ENCODE data around the gene HLF. TPM values are rescaled to one million over a fixed set of nuclear protein-coding genes. Genes with fewer than 3 reads are reported as not detected.

Gene HLF
- total and polyA plus RNA-seq, 3 experiments from 2014 or later = 0.59 to 0.93 (median 0.81) TPM

DNA sequence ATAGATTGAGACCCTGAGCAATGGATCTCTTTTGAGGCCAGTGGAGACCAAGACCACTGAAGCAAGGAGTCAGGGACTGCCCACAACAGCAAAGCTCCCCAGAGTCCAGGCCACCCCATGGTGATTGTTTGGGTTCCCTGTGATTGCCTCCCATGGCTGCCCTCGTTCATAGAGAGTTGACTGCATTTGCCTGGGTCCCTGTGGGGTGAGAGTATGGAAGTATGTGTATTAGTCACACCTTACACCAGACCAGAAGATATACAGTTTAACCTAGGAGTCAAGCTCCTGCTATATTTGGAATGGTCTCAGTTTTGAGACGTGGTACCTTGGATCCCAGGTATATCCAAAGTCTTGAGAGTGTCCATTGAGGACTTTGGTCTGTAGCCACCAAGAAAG lies 20.2 kb downstream of the HLF start:
- H3K27ac ChIP-seq (ENCODE audit: low read depth, low read length) = no peak overlapping the region
- Mint-ChIP-seq H3K27ac (no peak overlapping the region), H3K4me1 (peaks cover 0 to 5% (median 0%) of the 10 kb centered on the region in 3 donors), H3K9me3 (no peaks in the 10 kb centered on the region), H3K27me3 (peaks cover 0 to 4% of the 10 kb centered on the region in 2 donors), H3K36me3 (no peaks in the 10 kb centered on the region), H3K4me3 (no peak overlapping the region)
- H3K36me3 ChIP-seq (ENCODE audit: insufficient read depth, low read length) = no peaks in the 10 kb centered on the region
- no peaks in the 10 kb centered on the region for H3K9me3 ChIP-seq (ENCODE audit: low read length)
- no peak for DNase-seq
- no peaks in the 10 kb centered on the region for H3K4me1 ChIP-seq (ENCODE audit: insufficient read depth, low read length)
- H3K27me3 ChIP-seq (ENCODE audit: insufficient read depth, low read length, poor library complexity, severe bottlenecking) = no peaks in the 10 kb centered on the region
- POLR2A ChIA-PET = no interaction called here
- CTCF ChIA-PET = no interaction called here
- no peak overlapping the region for H3K4me3 ChIP-seq (ENCODE audit: low read length)

DNA sequence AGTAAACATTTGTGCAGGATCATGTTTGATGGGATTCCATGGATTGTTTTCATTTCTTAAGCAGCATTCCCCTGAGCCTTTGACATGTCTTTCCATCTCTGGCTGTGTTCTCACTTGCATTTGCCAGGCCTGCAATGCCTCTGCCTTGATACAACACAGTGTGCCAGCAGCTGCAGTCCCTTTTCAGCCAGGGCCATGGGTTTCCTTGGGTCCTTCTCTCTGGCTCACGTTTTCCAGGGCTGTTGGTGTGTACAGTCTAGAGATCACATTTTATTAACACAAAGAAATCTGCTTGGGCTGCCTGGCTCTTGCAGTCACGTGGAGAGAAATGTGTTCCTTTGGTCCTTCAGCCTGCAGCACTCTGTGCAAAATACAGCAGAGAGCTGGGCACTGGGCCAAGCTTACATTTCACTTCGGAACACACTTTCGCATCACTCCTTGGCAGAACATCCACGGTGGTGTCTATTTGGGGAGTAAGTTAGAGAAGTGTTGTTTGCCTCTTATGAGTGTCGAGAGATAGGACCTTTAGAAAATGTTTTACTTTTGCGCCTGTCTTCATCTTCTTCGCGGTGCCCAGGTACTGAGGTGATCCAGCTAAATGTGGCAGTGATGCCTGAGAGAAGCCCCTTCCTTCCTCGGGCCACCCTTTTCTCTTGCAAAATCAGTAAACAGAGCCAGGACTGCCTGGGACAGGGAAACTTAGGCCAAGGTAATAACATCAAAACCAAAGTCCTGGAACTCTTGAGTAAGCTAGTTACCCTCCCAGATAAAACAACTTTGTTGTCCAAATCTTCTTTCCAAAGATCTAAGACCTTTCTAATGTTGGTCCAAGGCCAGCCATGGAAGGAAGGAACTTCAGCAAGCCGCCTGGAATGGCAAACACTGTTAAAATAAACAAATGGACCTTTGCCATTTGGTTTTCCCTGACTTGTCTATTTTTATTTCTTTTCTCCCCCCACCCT lies 20.9 kb downstream of the HLF start:
- ChIA-PET POLR2A (no interaction called here), CTCF (no interaction called here)
- Mint-ChIP-seq H3K4me1 (peaks cover 0 to 5% (median 0%) of the 10 kb centered on the region in 3 donors), H3K4me3 (no peak overlapping the region), H3K27me3 (peaks cover 0 to 4% of the 10 kb centered on the region in 2 donors), H3K9me3 (no peaks in the 10 kb centered on the region), H3K27ac (no peak overlapping the region), H3K36me3 (no peaks in the 10 kb centered on the region)
- Histone ChIP-seq H3K9me3 (ENCODE audit: low read length) (no peaks in the 10 kb centered on the region), H3K4me1 (ENCODE audit: insufficient read depth, low read length) (no peaks in the 10 kb centered on the region), H3K4me3 (ENCODE audit: low read length) (no peak overlapping the region), H3K27ac (ENCODE audit: low read depth, low read length) (no peak overlapping the region), H3K36me3 (ENCODE audit: insufficient read depth, low read length) (no peaks in the 10 kb centered on the region), H3K27me3 (ENCODE audit: insufficient read depth, low read length, poor library complexity, severe bottlenecking) (no peaks in the 10 kb centered on the region)
- DNase-seq = no peak

DNA sequence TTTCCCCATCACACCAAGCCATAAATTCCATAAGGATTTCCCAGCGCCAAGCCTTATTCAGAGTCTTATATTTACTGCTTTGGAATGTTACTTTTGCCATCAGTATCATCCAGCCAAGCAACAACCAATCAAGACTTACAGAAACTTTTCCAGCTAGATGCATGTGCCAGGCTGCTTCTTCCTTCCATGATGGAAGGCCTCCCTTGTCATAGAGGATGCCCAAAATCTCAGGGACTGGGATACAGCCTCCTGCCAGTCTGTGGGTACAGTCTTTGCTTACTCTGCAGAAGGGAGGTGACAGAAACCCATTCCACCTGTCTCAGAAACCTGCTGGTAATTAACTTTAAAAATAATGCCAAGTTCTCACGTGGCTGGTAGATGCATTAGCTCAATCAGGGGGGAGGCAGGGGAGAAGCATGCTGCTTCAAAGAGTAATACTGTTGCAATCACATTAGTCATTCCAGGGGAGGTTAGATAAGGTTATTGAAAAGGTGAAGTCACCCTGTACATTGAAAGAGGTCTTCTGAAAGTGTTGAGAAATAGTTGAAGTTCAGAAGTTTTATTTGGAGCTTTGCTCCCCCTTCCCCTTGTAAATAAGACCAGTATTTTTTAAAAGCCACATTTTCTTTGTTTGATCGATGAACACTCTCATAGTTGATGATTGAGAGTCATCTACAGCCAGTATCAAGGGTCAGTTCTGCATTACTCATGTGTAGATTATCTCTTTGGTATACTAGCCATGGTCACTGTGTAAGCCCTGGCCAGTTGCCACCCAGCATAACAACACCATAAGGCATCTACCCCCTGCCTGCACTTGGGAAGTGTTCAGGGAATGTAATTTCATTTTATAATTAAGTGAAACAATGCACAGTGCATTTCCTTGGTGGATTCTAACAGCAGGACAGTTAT lies 22.2 kb downstream of the HLF start:
- H3K27me3 ChIP-seq (ENCODE audit: insufficient read depth, low read length, poor library complexity, severe bottlenecking) = no peaks in the 10 kb centered on the region
- Mint-ChIP-seq H3K36me3 (no peaks in the 10 kb centered on the region), H3K4me1 (peaks cover 0 to 5% (median 0%) of the 10 kb centered on the region in 3 donors), H3K9me3 (no peaks in the 10 kb centered on the region), H3K4me3 (no peak overlapping the region), H3K27me3 (peaks cover 0 to 2% of the 10 kb centered on the region in 2 donors), H3K27ac (no peak overlapping the region)
- CTCF ChIA-PET = no interaction called here
- H3K4me3 ChIP-seq (ENCODE audit: low read length) = no peak overlapping the region
- no peak for DNase-seq
- no peak overlapping the region for H3K27ac ChIP-seq (ENCODE audit: low read depth, low read length)
- no peaks in the 10 kb centered on the region for H3K9me3 ChIP-seq (ENCODE audit: low read length)
- H3K4me1 ChIP-seq (ENCODE audit: insufficient read depth, low read length) = no peaks in the 10 kb centered on the region
- no peaks in the 10 kb centered on the region for H3K36me3 ChIP-seq (ENCODE audit: insufficient read depth, low read length)
- POLR2A ChIA-PET = no interaction called here

DNA sequence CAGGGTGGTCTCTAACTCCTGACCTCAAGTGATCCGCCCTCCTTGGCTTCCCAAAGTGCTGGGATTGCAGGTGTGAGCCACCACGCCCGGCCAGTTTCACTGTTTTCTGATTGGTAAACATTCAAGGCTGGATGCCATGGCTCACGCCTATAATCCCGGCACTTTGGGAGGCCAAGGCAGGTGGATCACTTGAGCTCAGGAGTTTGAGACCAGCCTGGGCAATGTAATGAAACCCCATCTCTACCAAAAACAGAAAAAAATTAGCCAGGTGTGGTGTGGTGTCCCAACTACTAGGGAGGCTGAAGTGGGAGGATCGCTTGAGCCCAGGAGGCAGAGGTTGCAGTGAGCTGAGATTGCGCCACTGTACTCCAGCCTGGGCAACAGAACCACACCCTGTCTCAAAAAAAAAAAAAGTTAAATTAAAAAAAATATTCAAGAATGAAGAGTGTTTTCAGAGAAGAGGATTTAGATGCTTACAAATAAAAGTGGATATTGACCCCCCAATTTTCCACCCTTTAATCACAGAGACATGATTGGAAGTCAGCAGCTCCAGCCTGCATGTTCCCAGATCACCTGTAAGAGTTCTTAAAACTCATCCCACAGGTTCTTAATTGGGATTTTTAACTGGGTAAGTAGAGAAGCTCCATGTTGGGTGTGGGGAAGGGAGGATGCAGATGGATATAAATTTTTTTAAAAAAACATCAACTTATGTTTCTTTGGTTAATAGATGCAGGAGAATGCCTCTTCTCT lies 23.8 kb downstream of the HLF start:
- ChIA-PET CTCF (interaction anchor here (1.5 kb wide), 1 partner anchor 15 kb away, joined by 3 read pairs; no protein-coding TSS in a partner anchor), POLR2A (no interaction called here)
- no peak overlapping the region for H3K27ac Mint-ChIP-seq
- Histone ChIP-seq H3K4me3 (ENCODE audit: low read length) (no peak overlapping the region), H3K27me3 (ENCODE audit: insufficient read depth, low read length, poor library complexity, severe bottlenecking) (no peaks in the 10 kb centered on the region), H3K27ac (ENCODE audit: low read depth, low read length) (no peak overlapping the region), H3K36me3 (ENCODE audit: insufficient read depth, low read length) (no peaks in the 10 kb centered on the region), H3K4me1 (ENCODE audit: insufficient read depth, low read length) (no peaks in the 10 kb centered on the region), H3K9me3 (ENCODE audit: low read length) (no peaks in the 10 kb centered on the region)
- H3K4me3 Mint-ChIP-seq = no peak overlapping the region
- H3K36me3 Mint-ChIP-seq = no peaks in the 10 kb centered on the region
- peaks cover 0 to 5% (median 0%) of the 10 kb centered on the region in 3 donors for H3K4me1 Mint-ChIP-seq
- no peaks in the 10 kb centered on the region for H3K9me3 Mint-ChIP-seq
- no peak for DNase-seq
- H3K27me3 Mint-ChIP-seq = peaks cover 0 to 2% of the 10 kb centered on the region in 2 donors

DNA sequence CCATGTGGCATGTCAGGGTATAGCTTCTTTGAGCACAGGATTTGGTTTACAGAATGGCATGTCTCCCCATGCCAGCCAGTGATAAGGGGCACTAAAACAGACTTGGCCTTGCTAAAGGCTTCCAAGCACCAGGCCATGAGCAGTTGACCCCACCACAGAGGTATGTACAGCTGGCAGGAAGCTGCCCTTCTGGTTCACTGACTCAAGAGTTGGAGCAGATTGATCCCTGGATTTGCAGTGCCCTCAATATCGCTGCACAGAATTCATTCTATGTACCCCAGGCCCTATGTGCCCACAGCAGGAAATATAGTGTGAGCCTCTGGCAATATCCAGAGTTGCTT lies 24.3 kb downstream of the HLF start:
- ChIA-PET CTCF (interaction anchor here (1.5 kb wide), 1 partner anchor 15 kb away, joined by 3 read pairs; no protein-coding TSS in a partner anchor), POLR2A (no interaction called here)
- no peaks in the 10 kb centered on the region for H3K36me3 Mint-ChIP-seq
- H3K36me3 ChIP-seq (ENCODE audit: insufficient read depth, low read length) = no peaks in the 10 kb centered on the region
- H3K4me1 Mint-ChIP-seq = peaks cover 0 to 4% (median 0%) of the 10 kb centered on the region in 3 donors
- H3K4me3 Mint-ChIP-seq = no peak overlapping the region
- no peaks in the 10 kb centered on the region for H3K9me3 Mint-ChIP-seq
- H3K27ac ChIP-seq (ENCODE audit: low read depth, low read length) = no peak overlapping the region
- no peaks in the 10 kb centered on the region for H3K4me1 ChIP-seq (ENCODE audit: insufficient read depth, low read length)
- H3K27ac Mint-ChIP-seq = no peak overlapping the region
- no peak overlapping the region for H3K4me3 ChIP-seq (ENCODE audit: low read length)
- DNase-seq = no peak
- H3K27me3 ChIP-seq (ENCODE audit: insufficient read depth, low read length, poor library complexity, severe bottlenecking) = no peaks in the 10 kb centered on the region
- H3K9me3 ChIP-seq (ENCODE audit: low read length) = no peaks in the 10 kb centered on the region
- peaks cover 0 to 2% of the 10 kb centered on the region in 2 donors for H3K27me3 Mint-ChIP-seq

DNA sequence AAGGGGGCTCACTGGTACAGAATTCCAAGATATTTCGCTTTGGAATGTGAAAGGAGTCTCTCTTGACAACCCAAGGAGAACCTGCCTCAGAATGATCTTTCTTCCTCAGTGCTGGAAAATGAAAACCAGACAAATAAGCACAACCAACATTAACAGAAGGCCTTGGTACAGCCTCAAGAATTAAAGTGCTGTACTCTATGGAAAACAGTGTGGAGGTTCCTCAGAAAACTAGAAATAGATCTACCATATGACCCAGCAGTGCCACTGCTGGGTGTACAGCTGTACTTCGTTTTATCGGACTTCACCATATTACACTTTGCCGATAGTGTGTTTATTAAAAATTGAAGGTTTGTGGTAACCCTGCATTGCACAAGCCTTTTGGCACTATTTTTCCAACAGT lies 25.2 kb downstream of the HLF start:
- Histone ChIP-seq H3K27me3 (ENCODE audit: insufficient read depth, low read length, poor library complexity, severe bottlenecking) (no peaks in the 10 kb centered on the region), H3K27ac (ENCODE audit: low read depth, low read length) (no peak overlapping the region), H3K9me3 (ENCODE audit: low read length) (no peaks in the 10 kb centered on the region), H3K4me1 (ENCODE audit: insufficient read depth, low read length) (no peaks in the 10 kb centered on the region), H3K4me3 (ENCODE audit: low read length) (no peak overlapping the region), H3K36me3 (ENCODE audit: insufficient read depth, low read length) (no peaks in the 10 kb centered on the region)
- CTCF ChIA-PET = interaction anchor here (1.0 kb wide), 1 partner anchor 21 kb away, joined by 3 read pairs; no protein-coding TSS in a partner anchor
- DNase-seq = no peak
- H3K9me3 Mint-ChIP-seq = no peaks in the 10 kb centered on the region
- no peaks in the 10 kb centered on the region for H3K36me3 Mint-ChIP-seq
- H3K27ac Mint-ChIP-seq = no peak overlapping the region
- no peak overlapping the region for H3K4me3 Mint-ChIP-seq
- no peaks in the 10 kb centered on the region for H3K4me1 Mint-ChIP-seq
- H3K27me3 Mint-ChIP-seq = peaks cover 0 to 2% of the 10 kb centered on the region in 2 donors
- POLR2A ChIA-PET = no interaction called here

DNA sequence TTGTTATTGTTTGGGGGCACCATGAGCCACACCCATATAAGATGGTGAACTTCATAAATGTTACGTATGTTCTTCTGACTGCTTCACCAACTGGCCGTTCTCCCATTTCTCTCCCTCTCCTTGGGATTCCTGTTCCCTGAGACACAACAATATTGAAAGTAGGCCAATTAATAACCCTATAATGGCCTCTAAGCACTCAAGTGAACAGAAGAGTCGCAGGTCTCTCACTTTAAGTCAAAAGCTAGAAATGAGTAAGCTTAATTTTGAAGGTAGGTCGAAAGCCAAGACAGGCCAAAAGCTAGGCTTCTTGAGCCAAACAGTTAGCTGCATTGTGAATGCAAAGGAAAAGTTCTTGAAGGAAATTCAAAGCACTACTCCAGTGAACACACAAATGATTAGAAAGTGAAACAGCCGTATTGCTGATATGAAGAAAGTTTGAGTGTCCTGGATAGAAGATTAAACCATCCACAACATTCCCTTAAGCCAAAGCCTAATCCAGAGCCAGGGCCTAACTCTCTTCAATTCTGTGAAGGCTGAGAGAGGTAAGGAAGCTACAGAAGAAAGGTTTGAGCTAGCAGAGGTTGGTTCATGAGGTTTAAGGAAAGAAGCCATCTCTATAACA lies 25.8 kb downstream of the HLF start:
- POLR2A ChIA-PET = no interaction called here
- CTCF ChIA-PET = interaction anchor here (1.0 kb wide), 1 partner anchor 22 kb away, joined by 3 read pairs; no protein-coding TSS in a partner anchor

More for the DNA sequence above, 25.8 kb downstream of the HLF start:
- Mint-ChIP-seq H3K4me3 (no peak overlapping the region), H3K27me3 (peaks cover 0 to 4% of the 10 kb centered on the region in 2 donors), H3K36me3 (no peaks in the 10 kb centered on the region), H3K4me1 (no peaks in the 10 kb centered on the region), H3K9me3 (no peaks in the 10 kb centered on the region), H3K27ac (no peak overlapping the region)
- H3K4me3 ChIP-seq (ENCODE audit: low read length) = no peak overlapping the region
- DNase-seq = no peak
- H3K9me3 ChIP-seq (ENCODE audit: low read length) = no peaks in the 10 kb centered on the region
- H3K27ac ChIP-seq (ENCODE audit: low read depth, low read length) = no peak overlapping the region
- H3K36me3 ChIP-seq (ENCODE audit: insufficient read depth, low read length) = no peaks in the 10 kb centered on the region
- H3K4me1 ChIP-seq (ENCODE audit: insufficient read depth, low read length) = no peaks in the 10 kb centered on the region
- no peaks in the 10 kb centered on the region for H3K27me3 ChIP-seq (ENCODE audit: insufficient read depth, low read length, poor library complexity, severe bottlenecking)
